GM12878 (cell line): Measurements from ENCODE around the gene UBR2.

Source experiments
- NFYA ChIP-seq: IDR thresholded peaks from 2 replicates; pipeline ENCODE4 v1.6.1; 2011; ENCODE audit warnings: low read depth, mild to moderate bottlenecking, low read length, improper control_type of control experiment, borderline replicate concordance
- POLR2AphosphoS5 ChIP-seq: IDR thresholded peaks from 2 replicates; pipeline ENCODE4 v1.6.1; 2011; ENCODE audit warnings: mild to moderate bottlenecking, low read length, inconsistent platforms
- RAD51 ChIP-seq: fragments of 450-650 bp; IDR thresholded peaks from 2 replicates; pipeline ENCODE4 v1.6.1; 2016; ENCODE audit warnings: moderate library complexity, mild to moderate bottlenecking, inconsistent platforms
- ZNF24 ChIP-seq: fragments of 450-650 bp; IDR thresholded peaks from 2 replicates; pipeline ENCODE4 v1.6.1; 2017; ENCODE audit warnings: antibody characterized with exemption, mild to moderate bottlenecking
- ZNF274 ChIP-seq: IDR thresholded peaks from one replicate; pipeline ENCODE4 v1.8.0; 2011; ENCODE audit not compliant: insufficient read length, insufficient read depth
- TF ChIP-seq, protein P1 (sequence below), 3 experiments: IDR thresholded peaks in 2 of 3; conservative IDR thresholded peaks in 1 of 3; 2 replicates each; pipeline ENCODE4 v1.5.1; 2011; ENCODE audit warnings: low read depth in 3 of 3, low read length in 3 of 3, mild to moderate bottlenecking in 3 of 3, control low read depth in 2 of 3, moderate library complexity in 2 of 3, inconsistent platforms in 1 of 3, mixed read lengths in 1 of 3; ENCODE audit not compliant: control insufficient read depth in 2 of 3, insufficient read depth in 1 of 3; ENCODE audit errors: extremely low read depth in 1 of 3

DNA sequence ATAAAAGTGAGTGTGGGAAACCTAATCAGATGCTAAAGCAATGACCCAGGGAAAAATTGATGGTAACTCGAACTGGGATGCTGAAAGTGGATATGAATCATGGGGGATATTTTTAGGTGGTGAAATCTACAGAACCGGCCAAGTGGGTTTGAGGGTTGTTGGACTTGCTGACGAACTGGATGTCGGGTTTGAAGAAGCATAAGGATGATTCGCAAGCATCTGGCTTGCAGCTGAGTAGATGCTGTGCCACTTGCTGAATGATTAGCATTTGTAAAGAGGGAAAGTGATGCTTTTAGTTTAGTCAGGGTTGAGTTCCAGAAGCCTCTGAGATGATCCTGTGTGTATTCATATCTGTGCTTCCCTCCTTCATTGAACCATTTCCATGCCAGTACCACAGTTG lies 54.9 kb downstream of the UBR2 start:
- TF ChIP-seq, protein P1, sequence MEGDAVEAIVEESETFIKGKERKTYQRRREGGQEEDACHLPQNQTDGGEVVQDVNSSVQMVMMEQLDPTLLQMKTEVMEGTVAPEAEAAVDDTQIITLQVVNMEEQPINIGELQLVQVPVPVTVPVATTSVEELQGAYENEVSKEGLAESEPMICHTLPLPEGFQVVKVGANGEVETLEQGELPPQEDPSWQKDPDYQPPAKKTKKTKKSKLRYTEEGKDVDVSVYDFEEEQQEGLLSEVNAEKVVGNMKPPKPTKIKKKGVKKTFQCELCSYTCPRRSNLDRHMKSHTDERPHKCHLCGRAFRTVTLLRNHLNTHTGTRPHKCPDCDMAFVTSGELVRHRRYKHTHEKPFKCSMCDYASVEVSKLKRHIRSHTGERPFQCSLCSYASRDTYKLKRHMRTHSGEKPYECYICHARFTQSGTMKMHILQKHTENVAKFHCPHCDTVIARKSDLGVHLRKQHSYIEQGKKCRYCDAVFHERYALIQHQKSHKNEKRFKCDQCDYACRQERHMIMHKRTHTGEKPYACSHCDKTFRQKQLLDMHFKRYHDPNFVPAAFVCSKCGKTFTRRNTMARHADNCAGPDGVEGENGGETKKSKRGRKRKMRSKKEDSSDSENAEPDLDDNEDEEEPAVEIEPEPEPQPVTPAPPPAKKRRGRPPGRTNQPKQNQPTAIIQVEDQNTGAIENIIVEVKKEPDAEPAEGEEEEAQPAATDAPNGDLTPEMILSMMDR (IDR thresholded peaks at IDR 0.05 in 2 of 3, conservative IDR thresholded peaks at IDR 0.05 in 1 of 3; ENCODE audit: control insufficient read depth in 2 of 3, extremely low read depth in 1 of 3, insufficient read depth in 1 of 3, low read depth in 3 of 3, low read length in 3 of 3), result no peak
- TF ChIP-seq ZNF24 (no peak), RAD51 (no peak), ZNF274 (no peak), POLR2AphosphoS5 (no peak), NFYA (no peak)
